Measurements from ENCODE around the gene BAHD1. TPM values are rescaled to one million over a fixed set of nuclear protein-coding genes. Genes with fewer than 3 reads are reported as not detected.

Gene BAHD1
- total and polyA plus RNA-seq, 7 donors, result 9.9 to 15.6 (median 13.3) TPM

GRCh38 chr15:40513609-40514008 is 72.9 kb downstream of the BAHD1 start:
- 85 to 88% (median 88%) methylated on average over 5 of the region's 5 CpGs for WGBS, 3 donors
- TF ChIP-seq, protein P1, sequence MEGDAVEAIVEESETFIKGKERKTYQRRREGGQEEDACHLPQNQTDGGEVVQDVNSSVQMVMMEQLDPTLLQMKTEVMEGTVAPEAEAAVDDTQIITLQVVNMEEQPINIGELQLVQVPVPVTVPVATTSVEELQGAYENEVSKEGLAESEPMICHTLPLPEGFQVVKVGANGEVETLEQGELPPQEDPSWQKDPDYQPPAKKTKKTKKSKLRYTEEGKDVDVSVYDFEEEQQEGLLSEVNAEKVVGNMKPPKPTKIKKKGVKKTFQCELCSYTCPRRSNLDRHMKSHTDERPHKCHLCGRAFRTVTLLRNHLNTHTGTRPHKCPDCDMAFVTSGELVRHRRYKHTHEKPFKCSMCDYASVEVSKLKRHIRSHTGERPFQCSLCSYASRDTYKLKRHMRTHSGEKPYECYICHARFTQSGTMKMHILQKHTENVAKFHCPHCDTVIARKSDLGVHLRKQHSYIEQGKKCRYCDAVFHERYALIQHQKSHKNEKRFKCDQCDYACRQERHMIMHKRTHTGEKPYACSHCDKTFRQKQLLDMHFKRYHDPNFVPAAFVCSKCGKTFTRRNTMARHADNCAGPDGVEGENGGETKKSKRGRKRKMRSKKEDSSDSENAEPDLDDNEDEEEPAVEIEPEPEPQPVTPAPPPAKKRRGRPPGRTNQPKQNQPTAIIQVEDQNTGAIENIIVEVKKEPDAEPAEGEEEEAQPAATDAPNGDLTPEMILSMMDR (IDR thresholded peaks at IDR 0.05), result no peak
- H3K27me3 ChIP-seq (ENCODE audit: insufficient read depth in 3 of 3, low read length in 2 of 3), result no peaks in the 10 kb centered on the region
- DNase-seq, result no peak
- H3K4me3 ChIP-seq, result no peak overlapping the region
- no peak for ATAC-seq
- intact Hi-C loops (cut with DNase I), result loop anchor here in 1 of 2 donors (10.0 kb wide), 1 partner anchor 341 kb away; no protein-coding TSS in a partner anchor
- peaks cover 14% of the 10 kb centered on the region for H3K4me1 ChIP-seq
- no peaks in the 10 kb centered on the region for H3K36me3 ChIP-seq (ENCODE audit: insufficient read depth in 1 of 2, low read depth in 1 of 2)
- no peaks in the 10 kb centered on the region for H3K9me3 ChIP-seq
- H3K27ac ChIP-seq, result no peak overlapping the region

DNA sequence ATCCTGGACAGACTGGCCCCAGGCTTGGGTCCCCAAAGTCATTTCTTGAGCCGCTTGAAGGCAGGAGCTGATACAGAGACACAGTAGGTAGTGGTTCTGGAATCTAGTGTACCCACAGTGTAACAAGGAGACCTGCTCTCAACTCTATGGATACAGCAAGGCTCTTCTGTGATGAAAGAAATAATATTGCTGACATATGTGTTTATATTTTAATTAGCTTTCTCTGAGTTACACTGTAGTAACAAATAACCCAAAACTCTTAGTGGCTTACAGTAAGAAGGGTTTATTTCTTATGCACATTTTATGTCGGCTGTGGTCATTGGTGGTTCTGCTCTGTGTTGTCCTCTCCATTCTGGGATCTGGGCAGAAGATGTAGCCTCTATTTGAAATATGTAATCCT is 75.6 kb downstream of the BAHD1 start:
- ATAC-seq (no peak), DNase-seq (no peak)
- TF ChIP-seq, protein P1 (IDR thresholded peaks at IDR 0.05), result no peak
- no peaks in the 10 kb centered on the region for H3K27me3 ChIP-seq (ENCODE audit: insufficient read depth in 3 of 3, low read length in 2 of 3)
- no peak overlapping the region for H3K4me3 ChIP-seq
- peaks cover 3% of the 10 kb centered on the region for H3K4me1 ChIP-seq
- WGBS, 3 donors, result 89 to 92% (median 90%) methylated on average over 2 of the region's 2 CpGs
- intact Hi-C loops (cut with DNase I), result loop anchor here in 1 of 2 donors (5.0 to 10.0 kb wide), 2 partner anchors 338 to 376 kb away; partner anchors contain the start of gene VPS18
- H3K9me3 ChIP-seq, result no peaks in the 10 kb centered on the region
- H3K27ac ChIP-seq, result no peak overlapping the region
- no peaks in the 10 kb centered on the region for H3K36me3 ChIP-seq (ENCODE audit: insufficient read depth in 1 of 2, low read depth in 1 of 2)

Other genes with a start within 250 kb of the BAHD1 start
- 1 to 10 TPM in 2 of 4 donors, under 1 TPM in 2; 0.44 to 3.0 (median 1.2) TPM for gene PAK6, start 201.9 kb upstream of the BAHD1 start, total RNA-seq
- 1 to 10 TPM in 1 of 3 donors, under 1 TPM in 2; 0.03 to 1.1 (median 0.47) TPM for gene PAK6, start 201.9 kb upstream of the BAHD1 start, polyA plus RNA-seq
- gene ANKRD63, start 157.9 kb upstream of the BAHD1 start, total RNA-seq, result not detected
- gene ANKRD63, start 157.9 kb upstream of the BAHD1 start, polyA plus RNA-seq, result not detected
- gene PLCB2, start 133.0 kb upstream of the BAHD1 start, total RNA-seq, result 1 to 10 TPM; 1.7 to 4.6 (median 3.5) TPM
- 1 to 10 TPM in 2 of 3 donors, under 1 TPM in 1; 0.73 to 2.0 (median 1.6) TPM for gene PLCB2, start 133.0 kb upstream of the BAHD1 start, polyA plus RNA-seq
- 10 to 100 TPM; 22.3 to 32.4 (median 28.9) TPM for gene INAFM2, start 117.3 kb upstream of the BAHD1 start, total RNA-seq
- gene INAFM2, start 117.3 kb upstream of the BAHD1 start, polyA plus RNA-seq, result 10 to 100 TPM in 1 of 3 donors, 1 to 10 TPM in 2; 5.8 to 14.5 (median 7.9) TPM
- 100 to 1,000 TPM in 3 of 4 donors, 10 to 100 TPM in 1; 87.0 to 161 (median 129) TPM for gene CCDC9B, start 100.0 kb upstream of the BAHD1 start, total RNA-seq
- gene CCDC9B, start 100.0 kb upstream of the BAHD1 start, polyA plus RNA-seq, result 10 to 100 TPM; 14.5 to 50.5 (median 23.2) TPM
- gene PHGR1, start 89.9 kb upstream of the BAHD1 start, total RNA-seq, result not detected
- 1 to 10 TPM in 2 of 3 donors, under 1 TPM in 1; 0.49 to 4.8 (median 1.4) TPM for gene PHGR1, start 89.9 kb upstream of the BAHD1 start, polyA plus RNA-seq
- 1 to 10 TPM in 1 of 4 donors, under 1 TPM in 3; 0.05 to 2.4 (median 0.72) TPM for gene DISP2, start 82.7 kb upstream of the BAHD1 start, total RNA-seq
- gene DISP2, start 82.7 kb upstream of the BAHD1 start, polyA plus RNA-seq, result under 1 TPM; 0.42 to 0.79 (median 0.52) TPM
- gene KNSTRN, start 58.2 kb upstream of the BAHD1 start, total RNA-seq, result 10 to 100 TPM in 2 of 4 donors, 1 to 10 TPM in 2; 7.7 to 21.3 (median 11.6) TPM
- 10 to 100 TPM; 11.5 to 21.5 (median 18.7) TPM for gene KNSTRN, start 58.2 kb upstream of the BAHD1 start, polyA plus RNA-seq
- 100 to 1,000 TPM in 1 of 4 donors, 10 to 100 TPM in 3; 46.5 to 102 (median 61.4) TPM for gene IVD, start 35.2 kb upstream of the BAHD1 start, total RNA-seq
- gene IVD, start 35.2 kb upstream of the BAHD1 start, polyA plus RNA-seq, result 10 to 100 TPM; 27.1 to 35.6 (median 32.6) TPM
- gene CHST14, start 30.0 kb downstream of the BAHD1 start, total RNA-seq, result 1 to 10 TPM; 3.8 to 5.3 (median 4.2) TPM
- gene CHST14, start 30.0 kb downstream of the BAHD1 start, polyA plus RNA-seq, result 1 to 10 TPM; 2.5 to 4.5 (median 2.8) TPM
- 10 to 100 TPM in 3 of 4 donors, 1 to 10 TPM in 1; 9.3 to 23.6 (median 19.8) TPM for gene CCDC32, start 124.1 kb downstream of the BAHD1 start, total RNA-seq
- 10 to 100 TPM; 24.8 to 54.9 (median 38.5) TPM for gene CCDC32, start 124.1 kb downstream of the BAHD1 start, polyA plus RNA-seq
- gene RPUSD2, start 128.3 kb downstream of the BAHD1 start, total RNA-seq, result 10 to 100 TPM in 3 of 4 donors, 1 to 10 TPM in 1; 8.7 to 12.5 (median 11.0) TPM
- 10 to 100 TPM in 2 of 3 donors, 1 to 10 TPM in 1; 9.4 to 10.9 (median 10.3) TPM for gene RPUSD2, start 128.3 kb downstream of the BAHD1 start, polyA plus RNA-seq
- gene KNL1, start 153.3 kb downstream of the BAHD1 start, total RNA-seq, result under 1 TPM in 3 of 4 donors, not detected in 1; 0.04 to 0.50 (median 0.49) TPM
- under 1 TPM in 2 of 3 donors, not detected in 1; 0.03 to 0.18 TPM for gene KNL1, start 153.3 kb downstream of the BAHD1 start, polyA plus RNA-seq